Left ventricle myocardium inferior (tissue), 1 donor: ENCODE measurements around the gene TMEM163. TPM values are rescaled to one million over a fixed set of nuclear protein-coding genes. Genes with fewer than 3 reads are reported as not detected.

Experiments used
- DNase-seq: peaks from one replicate; pipeline ENCODE4 v3.0.0-alpha.2; 2020
- H3K27ac ChIP-seq: fragments of 200-600 bp; replicated peaks from 2 replicates; pipeline ENCODE4 v1.8.0; 2021
- H3K27me3 ChIP-seq: fragments of 200-600 bp; 2 replicates; pipeline ENCODE4 v1.8.0; 2021; ENCODE audit warnings: low read depth
- H3K36me3 ChIP-seq: fragments of 200-600 bp; 2 replicates; pipeline ENCODE4 v1.8.0; 2021
- H3K4me1 ChIP-seq: fragments of 200-600 bp; 2 replicates; pipeline ENCODE4 v1.8.0; 2021
- H3K4me3 ChIP-seq: fragments of 200-600 bp; 2 replicates; pipeline ENCODE4 v1.8.0; 2021; ENCODE audit warnings: mild to moderate bottlenecking, moderate library complexity
- H3K9me3 ChIP-seq: fragments of 200-600 bp; replicated peaks from 2 replicates; pipeline ENCODE4 v1.8.0; 2021
- intact Hi-C: fragments of 100-400 bp; cut with micrococcal nuclease; formaldehyde crosslinking; loops from one replicate; pipeline ENCODE4 v1.11.0; 2022
- total RNA-seq: library from RNA; stranded (reverse); fragmentation: NEBNext Ultra II Directional; extraction: Animal tissue kit (Norgen Biotek cat#: 25700); gene quantifications from one replicate; pipeline ENCODE4 v1.2.1, GENCODE V29; 2021
- TF ChIP-seq, protein P1 (sequence below): fragments of 200-600 bp; IDR thresholded peaks from 2 replicates; pipeline ENCODE4 v1.8.0; 2021; ENCODE audit warnings: antibody characterized with exemption, mild to moderate bottlenecking, borderline replicate concordance
- donor health status: DM: no; HTN: yes; CAD: no; lungs with severe emphysema.

The TMEM163 gene
- total RNA-seq, 1 donor from 2014 or later, result 0.22 TPM

- Histone ChIP-seq H3K27me3 (no peaks in the 10 kb centered on the region), H3K4me1 (peaks cover 56% of the 10 kb centered on the region), H3K4me3 (no peak overlapping the region), H3K27ac (peak overlapping the region; percentile 67), H3K36me3 (peaks cover 3% of the 10 kb centered on the region), H3K9me3 (no peaks in the 10 kb centered on the region)
- DNase-seq, result no peak
- intact Hi-C loops, result loop anchor here (2.0 to 10.0 kb wide), 2 partner anchors 166 to 292 kb away; no protein-coding TSS in a partner anchor
- TF ChIP-seq, protein P1, sequence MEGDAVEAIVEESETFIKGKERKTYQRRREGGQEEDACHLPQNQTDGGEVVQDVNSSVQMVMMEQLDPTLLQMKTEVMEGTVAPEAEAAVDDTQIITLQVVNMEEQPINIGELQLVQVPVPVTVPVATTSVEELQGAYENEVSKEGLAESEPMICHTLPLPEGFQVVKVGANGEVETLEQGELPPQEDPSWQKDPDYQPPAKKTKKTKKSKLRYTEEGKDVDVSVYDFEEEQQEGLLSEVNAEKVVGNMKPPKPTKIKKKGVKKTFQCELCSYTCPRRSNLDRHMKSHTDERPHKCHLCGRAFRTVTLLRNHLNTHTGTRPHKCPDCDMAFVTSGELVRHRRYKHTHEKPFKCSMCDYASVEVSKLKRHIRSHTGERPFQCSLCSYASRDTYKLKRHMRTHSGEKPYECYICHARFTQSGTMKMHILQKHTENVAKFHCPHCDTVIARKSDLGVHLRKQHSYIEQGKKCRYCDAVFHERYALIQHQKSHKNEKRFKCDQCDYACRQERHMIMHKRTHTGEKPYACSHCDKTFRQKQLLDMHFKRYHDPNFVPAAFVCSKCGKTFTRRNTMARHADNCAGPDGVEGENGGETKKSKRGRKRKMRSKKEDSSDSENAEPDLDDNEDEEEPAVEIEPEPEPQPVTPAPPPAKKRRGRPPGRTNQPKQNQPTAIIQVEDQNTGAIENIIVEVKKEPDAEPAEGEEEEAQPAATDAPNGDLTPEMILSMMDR, result no peak
Observed at GRCh38 chr2:134410831-134411231, 308.0 kb downstream of the TMEM163 start.

- Histone ChIP-seq H3K36me3 (peaks cover 3% of the 10 kb centered on the region), H3K27ac (peak overlapping the region; percentile 5), H3K9me3 (no peaks in the 10 kb centered on the region), H3K4me3 (no peak overlapping the region), H3K4me1 (peaks cover 61% of the 10 kb centered on the region), H3K27me3 (no peaks in the 10 kb centered on the region)
- TF ChIP-seq, protein P1, result no peak
- intact Hi-C loops, result loop anchor here (2.0 to 10.0 kb wide), 2 partner anchors 165 to 291 kb away; no protein-coding TSS in a partner anchor
- no peak for DNase-seq
Observed at GRCh38 chr2:134410006-134410405, 308.8 kb downstream of the TMEM163 start.

- H3K9me3 ChIP-seq, result no peaks in the 10 kb centered on the region
- no peaks in the 10 kb centered on the region for H3K27me3 ChIP-seq
- H3K4me3 ChIP-seq, result no peak overlapping the region
- H3K36me3 ChIP-seq, result peaks cover 11% of the 10 kb centered on the region
- H3K4me1 ChIP-seq, result peaks cover 72% of the 10 kb centered on the region
- DNase-seq, result no peak
- intact Hi-C loops, result loop anchor here (5.0 kb wide), 1 partner anchor 521 kb away; no protein-coding TSS in a partner anchor
- TF ChIP-seq, protein P1, result no peak
- H3K27ac ChIP-seq, result peak overlapping the region; percentile 14
Observed at GRCh38 chr2:134408791-134409190, 310.0 kb downstream of the TMEM163 start.

DNA sequence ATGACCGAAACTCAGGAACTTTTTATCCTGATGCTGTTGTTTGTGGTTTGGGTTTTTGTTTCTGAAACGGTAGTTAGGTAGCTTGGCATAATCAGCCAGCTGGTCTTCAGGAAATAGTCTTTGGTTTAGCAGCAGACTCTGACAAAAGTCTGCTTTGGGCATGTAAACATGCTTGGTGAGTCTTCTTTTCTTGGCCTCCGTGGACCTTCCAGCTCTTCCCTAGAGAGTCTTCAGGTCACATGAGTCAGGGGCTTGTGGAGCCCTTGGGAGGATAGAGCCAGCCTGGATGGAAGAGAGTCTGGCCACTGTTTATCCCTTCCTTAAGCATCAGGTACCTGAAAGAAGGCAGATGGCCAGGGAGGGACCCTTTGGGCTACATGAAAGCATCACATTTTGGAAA, 310.4 kb downstream of the TMEM163 start:
- intact Hi-C loops, result loop anchor here (5.0 kb wide), 1 partner anchor 521 kb away; no protein-coding TSS in a partner anchor
- Histone ChIP-seq H3K27ac (peak overlapping the region; percentile 14), H3K4me1 (peaks cover 74% of the 10 kb centered on the region)

GRCh38 chr2:134407154-134407890, 311.5 kb downstream of the TMEM163 start:
- Histone ChIP-seq H3K9me3 (no peaks in the 10 kb centered on the region), H3K36me3 (peaks cover 12% of the 10 kb centered on the region), H3K27me3 (no peaks in the 10 kb centered on the region), H3K27ac (no peak overlapping the region), H3K4me3 (no peak overlapping the region), H3K4me1 (peaks cover 84% of the 10 kb centered on the region)
- TF ChIP-seq, protein P1, result no peak
- no peak for DNase-seq
- intact Hi-C loops, result loop anchor here (5.0 kb wide), 1 partner anchor 520 kb away; no protein-coding TSS in a partner anchor

More for the DNA sequence above, 310.4 kb downstream of the TMEM163 start:
- H3K36me3 ChIP-seq, result peaks cover 15% of the 10 kb centered on the region
- DNase-seq, result no peak
- no peaks in the 10 kb centered on the region for H3K9me3 ChIP-seq
- TF ChIP-seq, protein P1, result no peak
- no peaks in the 10 kb centered on the region for H3K27me3 ChIP-seq
- no peak overlapping the region for H3K4me3 ChIP-seq
